IMR-90 (cell line): Measurements from ENCODE around the gene OR4K5. TPM values are rescaled to one million over a fixed set of nuclear protein-coding genes. Genes with fewer than 3 reads are reported as not detected.

ENCODE experiments used
- ATAC-seq: fragments of 200-7000 bp; cut with Tn5 transposase; 2 replicates; pipeline ENCODE4 v1.9.1; 2020; ENCODE audit warnings: low read depth, mild to moderate bottlenecking, moderate library complexity
- BruUV-seq: library from RNA; stranded (reverse); fragments of 400-500 nt; replicated peaks from 2 replicates; lab custom pipeline; 2021; lab: Mats Ljungman, UMichigan
- CTCF ChIA-PET: fragments of 300-600 bp; formaldehyde crosslinking; extraction: SDS; loops from one replicate; lab custom pipeline; 2021; ENCODE audit warnings: antibody characterized with exemption; lab: Yijun Ruan, JAX
- POLR2A ChIA-PET: fragments of 300-600 bp; sonication (Branson Sonifier 250); formaldehyde crosslinking; loops from one replicate; lab custom pipeline; 2022; ENCODE audit warnings: antibody characterized with exemption; ENCODE audit not compliant: unreplicated experiment; lab: Charles Lee
- DNase-seq: peaks from one replicate; pipeline ENCODE4 v3.0.0; 2013
- H2AFZ ChIP-seq: replicated peaks from 2 replicates; pipeline ENCODE3; 2013; ENCODE audit warnings: low read length, mild to moderate bottlenecking; ENCODE audit not compliant: poor library complexity
- H2AK5ac ChIP-seq: 2 replicates; pipeline ENCODE4 v1.6.1; 2013; ENCODE audit warnings: low read depth, low read length, inconsistent platforms
- H2AK9ac ChIP-seq: replicated peaks from 2 replicates; pipeline ENCODE3; 2013; ENCODE audit warnings: mild to moderate bottlenecking, low read depth, low read length, moderate library complexity; ENCODE audit not compliant: poor library complexity
- H2BK120ac ChIP-seq: 2 replicates; pipeline ENCODE4 v1.6.1; 2013; ENCODE audit warnings: low read depth, low read length, inconsistent platforms
- H2BK15ac ChIP-seq: 3 replicates; pipeline ENCODE4 v1.6.1; 2013; ENCODE audit warnings: low read depth, low read length, inconsistent platforms
- H2BK20ac ChIP-seq: 2 replicates; pipeline ENCODE4 v1.6.1; 2013; ENCODE audit warnings: low read depth, mild to moderate bottlenecking, inconsistent platforms, low read length, moderate library complexity
- H2BK5ac ChIP-seq: 2 replicates; pipeline ENCODE4 v1.6.1; 2013; ENCODE audit warnings: mild to moderate bottlenecking, low read depth, low read length, inconsistent platforms; ENCODE audit not compliant: poor library complexity, severe bottlenecking
- H3K14ac ChIP-seq: replicated peaks from 2 replicates; pipeline ENCODE4 v1.6.1; 2013; ENCODE audit warnings: low read depth, low read length, inconsistent platforms
- H3K18ac ChIP-seq: 2 replicates; pipeline ENCODE4 v1.6.1; 2013; ENCODE audit warnings: low read depth, low read length, control low read depth
- H3K23ac ChIP-seq: 2 replicates; pipeline ENCODE4 v1.6.1; 2013; ENCODE audit warnings: low read depth, low read length, inconsistent platforms
- H3K27ac ChIP-seq: 2 replicates; pipeline ENCODE4 v1.5.1; 2013; ENCODE audit warnings: mild to moderate bottlenecking, control low read depth, low read length; ENCODE audit not compliant: insufficient read depth
- H3K27me3 ChIP-seq: 2 replicates; pipeline ENCODE4 v1.6.1; 2013; ENCODE audit warnings: low read length; ENCODE audit not compliant: control insufficient read depth, insufficient read depth
- H3K36me3 ChIP-seq: 2 replicates; pipeline ENCODE4 v1.6.1; 2013; ENCODE audit warnings: low read length, mixed read lengths; ENCODE audit not compliant: control insufficient read depth, insufficient read depth
- H3K4ac ChIP-seq: 2 replicates; pipeline ENCODE4 v1.6.1; 2013; ENCODE audit warnings: low read depth, low read length, inconsistent platforms
- H3K4me1 ChIP-seq: 2 replicates; pipeline ENCODE4 v1.6.1; 2013; ENCODE audit warnings: low read length, mixed read lengths; ENCODE audit not compliant: control insufficient read depth, insufficient read depth
- H3K4me2 ChIP-seq: 2 replicates; pipeline ENCODE4 v1.6.1; 2013; ENCODE audit warnings: low read depth, mild to moderate bottlenecking, control low read depth, low read length, moderate library complexity
- H3K4me3 ChIP-seq: 2 replicates; pipeline ENCODE4 v1.5.1; 2013; ENCODE audit warnings: low read depth, mild to moderate bottlenecking, control low read depth, low read length, moderate library complexity; ENCODE audit not compliant: insufficient read depth
- H3K56ac ChIP-seq: 2 replicates; pipeline ENCODE4 v1.6.1; 2013; ENCODE audit warnings: low read length, inconsistent platforms; ENCODE audit not compliant: insufficient read depth; ENCODE audit errors: extremely low read depth
- H3K79me1 ChIP-seq, 2 experiments: 2 replicates each; pipeline ENCODE4 v1.6.1; 2013; ENCODE audit warnings: low read length in 2 of 2, inconsistent platforms in 1 of 2, low read depth in 1 of 2
- H3K9ac ChIP-seq: 2 replicates; pipeline ENCODE4 v1.6.1; 2013; ENCODE audit warnings: low read depth, low read length, control low read depth
- H3K9me1 ChIP-seq: 2 replicates; pipeline ENCODE4 v1.6.1; 2013; ENCODE audit warnings: low read length, inconsistent platforms; ENCODE audit not compliant: insufficient read depth
- H3K9me3 ChIP-seq: 2 replicates; pipeline ENCODE4 v1.6.1; 2013; ENCODE audit warnings: low read length; ENCODE audit not compliant: control insufficient read depth, insufficient read depth
- H4K20me1 ChIP-seq: 2 replicates; pipeline ENCODE4 v1.6.1; 2013; ENCODE audit warnings: low read length, inconsistent platforms; ENCODE audit not compliant: insufficient read depth
- H4K5ac ChIP-seq: 2 replicates; pipeline ENCODE4 v1.6.1; 2013; ENCODE audit warnings: mild to moderate bottlenecking, low read depth, low read length, control low read depth
- H4K8ac ChIP-seq, 2 experiments: 2 replicates each; pipeline ENCODE4 v1.6.1; 2013; ENCODE audit warnings: low read depth in 2 of 2, low read length in 2 of 2, control low read depth in 1 of 2, inconsistent platforms in 1 of 2
- H4K91ac ChIP-seq: 2 replicates; pipeline ENCODE4 v1.6.1; 2013; ENCODE audit warnings: low read depth, low read length, inconsistent platforms; ENCODE audit not compliant: insufficient read depth
- RFX5 ChIP-seq: IDR thresholded peaks from 2 replicates; pipeline ENCODE4 v1.8.0; 2012; ENCODE audit warnings: low read depth, mild to moderate bottlenecking, low read length, moderate library complexity
- WGBS, 2 experiments: methylation state at CpG; one replicate each; pipeline versions ENCODE4 v1.1.5 to v1.1.7; 2013; ENCODE audit warnings: missing lambda C conversion rate in 2 of 2; ENCODE audit not compliant: insufficient read length in 1 of 2; ENCODE audit errors: extremely low coverage in 2 of 2; 5-methylcytosine and 5-hydroxymethylcytosine counted together
- dilution Hi-C: fragments of 300-500 bp; cut with HindIII; formaldehyde crosslinking; loops from one replicate; pipeline ENCODE4 v1.14.3; 2018; ENCODE audit warnings: low sequenced_read_pairs; ENCODE audit not compliant: unreplicated experiment
- in situ Hi-C: fragments of 300-500 bp; cut with MboI; formaldehyde crosslinking; loops from 3 replicates; pipeline ENCODE4 v1.14.3; 2019; ENCODE audit warnings: low sequenced_read_pairs, inconsistent platforms, mixed read lengths
- intact Hi-C: fragments of 100-400 bp; cut with micrococcal nuclease; formaldehyde crosslinking; loops from 2 replicates; pipeline ENCODE4 v1.10.0; 2022
- polyA plus RNA-seq, 3 experiments: library from polyadenylated mRNA; depleted of rRNA; stranded (reverse); fragments of >200 nt; gene quantifications; 2 replicates each; pipeline ENCODE4 v1.2.3, GENCODE V29; 2012; ENCODE audit warnings: low replicate concordance in 1 of 3
- total RNA-seq: library from RNA; depleted of rRNA; stranded (reverse); fragments of >200 nt; gene quantifications from 2 replicates; pipeline ENCODE4 v1.2.3, GENCODE V29; 2012

OR4K5 gene
- total and polyA plus RNA-seq, 2 of the 4 experiments (the other 2 are of a cell fraction), result not detected

- peak overlapping the region; percentile 13 for H2AFZ ChIP-seq
- DNase-seq, result no peak
- no peak overlapping the region for H4K91ac ChIP-seq
- ChIA-PET POLR2A (no interaction called here), CTCF (no interaction called here)
- no peak overlapping the region for H2BK20ac ChIP-seq
- no peak overlapping the region for H2BK15ac ChIP-seq
- no TSS peak for BruUV-seq
- no peak overlapping the region for H3K18ac ChIP-seq
- no peak overlapping the region for H2AK9ac ChIP-seq
- no peak for ATAC-seq
- H3K4me3 ChIP-seq, result no peak overlapping the region
- H4K20me1 ChIP-seq, result no peaks in the 10 kb centered on the region
- TF ChIP-seq RFX5, result no peak
- H3K9me3 ChIP-seq, result peaks cover 46% of the 10 kb centered on the region
- in situ Hi-C loops, result no loop called here
- no peak overlapping the region for H3K4ac ChIP-seq
- H2BK120ac ChIP-seq, result no peak overlapping the region
- H2AK5ac ChIP-seq, result no peak overlapping the region
- H3K23ac ChIP-seq, result no peak overlapping the region
- no peak overlapping the region for H3K27ac ChIP-seq
- no peaks in the 10 kb centered on the region for H3K79me1 ChIP-seq
- H3K36me3 ChIP-seq, result no peaks in the 10 kb centered on the region
- dilution Hi-C loops, result no loop called here
- H3K9ac ChIP-seq, result no peak overlapping the region
- 18% methylated on average over 2 of the region's 2 CpGs; no CpG with 5 or more reads in 1 of the 2 experiments for WGBS, 2 experiments
- no peaks in the 10 kb centered on the region for H3K27me3 ChIP-seq
- H4K8ac ChIP-seq, result no peak overlapping the region
- no peak overlapping the region for H3K56ac ChIP-seq
- no peak overlapping the region for H3K4me2 ChIP-seq
- no peak overlapping the region for H3K14ac ChIP-seq
- H4K5ac ChIP-seq, result no peak overlapping the region
- no peak overlapping the region for H2BK5ac ChIP-seq
- intact Hi-C loops, result no loop called here
- H3K4me1 ChIP-seq, result no peaks in the 10 kb centered on the region
- H3K9me1 ChIP-seq, result no peaks in the 10 kb centered on the region
These were observed 25.1 kb upstream of the OR4K5 start for GRCh38 chr14:19895282-19895681.
